Neural cell (in vitro differentiated cells): Measurements from ENCODE around the gene MED14. TPM values are rescaled to one million over a fixed set of nuclear protein-coding genes. Genes with fewer than 3 reads are reported as not detected.

Experiments used
- H2AFZ ChIP-seq: fragments of 200-600, 300-800 bp; sonication (generic), shearing (Covaris generic); 2 replicates; pipeline ENCODE4 v1.6.0; 2014; ENCODE audit warnings: low read depth, mild to moderate bottlenecking, antibody characterized with exemption, low read length, moderate library complexity
- H3F3A ChIP-seq: fragments of 200-600 bp; shearing (Covaris generic); 2 replicates; pipeline ENCODE4 v1.6.1; 2016; ENCODE audit warnings: mild to moderate bottlenecking, moderate library complexity, mixed read lengths, antibody characterized with exemption, low read length; ENCODE audit not compliant: insufficient read depth, poor library complexity, severe bottlenecking
- H3K27ac ChIP-seq: fragments of 200-600, 300-800 bp; sonication (generic), shearing (Covaris generic); 2 replicates; pipeline ENCODE4 v1.5.1; 2014; ENCODE audit warnings: mild to moderate bottlenecking, low read length, moderate library complexity
- H3K27me3 ChIP-seq: fragments of 300-800, 200-600 bp; sonication (generic), shearing (Covaris generic); 2 replicates; pipeline ENCODE4 v1.6.0; 2014; ENCODE audit warnings: mild to moderate bottlenecking, low read depth, low read length, moderate library complexity; ENCODE audit not compliant: insufficient read depth
- H3K36me3 ChIP-seq: fragments of 300-800, 200-600 bp; sonication (generic), shearing (Covaris generic); 2 replicates; pipeline ENCODE4 v1.5.1; 2014; ENCODE audit warnings: mild to moderate bottlenecking, antibody characterized with exemption, low read length, moderate library complexity; ENCODE audit not compliant: insufficient read depth
- H3K4me2 ChIP-seq: fragments of 300-800, 200-600 bp; sonication (generic), shearing (Covaris generic); 2 replicates; pipeline ENCODE4 v1.6.0; 2014; ENCODE audit warnings: mild to moderate bottlenecking, low read length
- H3K4me3 ChIP-seq: fragments of 300-800, 200-600 bp; sonication (generic), shearing (Covaris generic); 2 replicates; pipeline ENCODE4 v1.5.1; 2014; ENCODE audit warnings: mild to moderate bottlenecking, low read length, moderate library complexity
- H3K79me2 ChIP-seq: fragments of 200-600 bp; shearing (Covaris generic); replicated peaks from 2 replicates; pipeline ENCODE4 v1.6.0; 2014; ENCODE audit warnings: mild to moderate bottlenecking, low read length, moderate library complexity; ENCODE audit not compliant: insufficient read depth
- H3K9ac ChIP-seq: fragments of 300-800, 200-600 bp; sonication (generic), shearing (Covaris generic); 2 replicates; pipeline ENCODE4 v1.6.1; 2016; ENCODE audit warnings: mild to moderate bottlenecking, low read length, mixed read lengths
- H3K9me2 ChIP-seq: fragments of 200-600 bp; shearing (Covaris generic); 2 replicates; pipeline ENCODE4 v1.6.1; 2016; ENCODE audit warnings: mild to moderate bottlenecking, low read length, mixed read lengths; ENCODE audit not compliant: insufficient read depth
- H3K9me3 ChIP-seq: fragments of 200-600, 300-800 bp; sonication (generic), shearing (Covaris generic); 2 replicates; pipeline ENCODE4 v1.6.1; 2016; ENCODE audit warnings: mild to moderate bottlenecking, mixed run types, low read length, moderate library complexity, mixed read lengths
- H4K20me1 ChIP-seq: fragments of 200-600 bp; shearing (Covaris generic); 2 replicates; pipeline ENCODE4 v1.6.1; 2016; ENCODE audit warnings: mild to moderate bottlenecking, mixed run types; ENCODE audit not compliant: insufficient read depth
- EP300 ChIP-seq: fragments of 450-650 bp; conservative IDR thresholded peaks from 2 replicates; pipeline ENCODE4 v1.6.1; 2014; ENCODE audit warnings: antibody characterized with exemption, mild to moderate bottlenecking, moderate library complexity; ENCODE audit not compliant: poor library complexity, severe bottlenecking
- EZH2 ChIP-seq: fragments of 200-600, 300-800 bp; shearing (Covaris generic), sonication (generic); IDR thresholded peaks from 2 replicates; pipeline ENCODE4 v1.6.1; 2014; ENCODE audit warnings: antibody characterized with exemption, low read length, borderline replicate concordance, mild to moderate bottlenecking; ENCODE audit not compliant: insufficient read depth, poor library complexity, severe bottlenecking
- MXI1 ChIP-seq: fragments of 450-650 bp; conservative IDR thresholded peaks from 2 replicates; pipeline ENCODE4 v1.6.1; 2014; ENCODE audit warnings: antibody characterized with exemption, mild to moderate bottlenecking; ENCODE audit not compliant: poor library complexity, severe bottlenecking
- POLR2AphosphoS5 ChIP-seq: IDR thresholded peaks from 2 replicates; pipeline ENCODE4 v1.6.1; 2012
- RAD21 ChIP-seq: fragments of 450-650 bp; conservative IDR thresholded peaks from 2 replicates; pipeline ENCODE4 v1.6.1; 2014; ENCODE audit warnings: antibody characterized with exemption, mild to moderate bottlenecking, moderate library complexity
- SMC3 ChIP-seq: fragments of 450-650 bp; conservative IDR thresholded peaks from 2 replicates; pipeline ENCODE4 v1.6.1; 2014; ENCODE audit warnings: antibody characterized with exemption, mild to moderate bottlenecking, moderate library complexity; ENCODE audit not compliant: poor library complexity
- TAF1 ChIP-seq: IDR thresholded peaks from 2 replicates; pipeline ENCODE4 v1.6.1; 2012; ENCODE audit warnings: low read depth
- polyA plus RNA-seq: library from polyadenylated mRNA; depleted of rRNA; stranded (reverse); fragments of >200 nt; gene quantifications from 2 replicates; pipeline ENCODE4 v1.2.3, GENCODE V29; 2014
- TF ChIP-seq, protein P1 (sequence below): fragments of 450-650 bp; IDR thresholded peaks from 2 replicates; pipeline ENCODE4 v1.5.1; 2014; ENCODE audit warnings: antibody characterized with exemption, mild to moderate bottlenecking, moderate library complexity; ENCODE audit not compliant: poor library complexity, severe bottlenecking
- TF ChIP-seq, protein P2 (sequence below): IDR thresholded peaks from 2 replicates; pipeline ENCODE4 v1.6.1; 2012; ENCODE audit warnings: borderline replicate concordance

Gene MED14
- polyA plus RNA-seq, 1 donor from 2014 or later: 22.4 TPM

DNA sequence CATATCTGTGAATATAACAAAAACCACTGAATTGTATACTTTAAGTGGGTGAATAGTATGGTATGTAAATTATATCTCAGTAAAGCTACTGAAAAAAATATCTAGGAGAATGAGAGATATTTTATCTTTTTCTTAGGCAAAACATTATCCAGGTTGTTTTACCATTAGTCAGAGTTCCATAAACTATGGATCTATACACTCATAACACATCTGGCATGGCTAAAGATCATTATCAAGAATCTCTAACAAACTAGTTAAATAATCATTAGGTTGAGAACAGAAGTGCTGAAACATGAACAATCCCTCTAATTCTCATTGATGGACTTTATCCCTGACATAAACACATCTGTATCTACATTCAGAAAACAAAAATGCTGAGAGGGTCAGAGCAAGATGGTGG, 15.6 kb downstream of the MED14 start:
- Histone ChIP-seq H3K27me3 (no peaks in the 10 kb centered on the region), H3K27ac (no peak overlapping the region), H3F3A (no peaks in the 10 kb centered on the region), H2AFZ (no peak overlapping the region), H3K79me2 (peaks cover 3% of the 10 kb centered on the region), H3K4me2 (no peak overlapping the region), H3K9me2 (no peaks in the 10 kb centered on the region), H3K9ac (no peak overlapping the region), H4K20me1 (no peaks in the 10 kb centered on the region), H3K4me3 (no peak overlapping the region), H3K36me3 (no peaks in the 10 kb centered on the region), H3K9me3 (no peaks in the 10 kb centered on the region)
- TF ChIP-seq, protein P1, sequence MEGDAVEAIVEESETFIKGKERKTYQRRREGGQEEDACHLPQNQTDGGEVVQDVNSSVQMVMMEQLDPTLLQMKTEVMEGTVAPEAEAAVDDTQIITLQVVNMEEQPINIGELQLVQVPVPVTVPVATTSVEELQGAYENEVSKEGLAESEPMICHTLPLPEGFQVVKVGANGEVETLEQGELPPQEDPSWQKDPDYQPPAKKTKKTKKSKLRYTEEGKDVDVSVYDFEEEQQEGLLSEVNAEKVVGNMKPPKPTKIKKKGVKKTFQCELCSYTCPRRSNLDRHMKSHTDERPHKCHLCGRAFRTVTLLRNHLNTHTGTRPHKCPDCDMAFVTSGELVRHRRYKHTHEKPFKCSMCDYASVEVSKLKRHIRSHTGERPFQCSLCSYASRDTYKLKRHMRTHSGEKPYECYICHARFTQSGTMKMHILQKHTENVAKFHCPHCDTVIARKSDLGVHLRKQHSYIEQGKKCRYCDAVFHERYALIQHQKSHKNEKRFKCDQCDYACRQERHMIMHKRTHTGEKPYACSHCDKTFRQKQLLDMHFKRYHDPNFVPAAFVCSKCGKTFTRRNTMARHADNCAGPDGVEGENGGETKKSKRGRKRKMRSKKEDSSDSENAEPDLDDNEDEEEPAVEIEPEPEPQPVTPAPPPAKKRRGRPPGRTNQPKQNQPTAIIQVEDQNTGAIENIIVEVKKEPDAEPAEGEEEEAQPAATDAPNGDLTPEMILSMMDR: no peak
- TF ChIP-seq SMC3 (no peak), MXI1 (no peak), RAD21 (no peak), EZH2 (no peak), TAF1 (no peak), POLR2AphosphoS5 (no peak), EP300 (no peak)
- TF ChIP-seq, protein P2, sequence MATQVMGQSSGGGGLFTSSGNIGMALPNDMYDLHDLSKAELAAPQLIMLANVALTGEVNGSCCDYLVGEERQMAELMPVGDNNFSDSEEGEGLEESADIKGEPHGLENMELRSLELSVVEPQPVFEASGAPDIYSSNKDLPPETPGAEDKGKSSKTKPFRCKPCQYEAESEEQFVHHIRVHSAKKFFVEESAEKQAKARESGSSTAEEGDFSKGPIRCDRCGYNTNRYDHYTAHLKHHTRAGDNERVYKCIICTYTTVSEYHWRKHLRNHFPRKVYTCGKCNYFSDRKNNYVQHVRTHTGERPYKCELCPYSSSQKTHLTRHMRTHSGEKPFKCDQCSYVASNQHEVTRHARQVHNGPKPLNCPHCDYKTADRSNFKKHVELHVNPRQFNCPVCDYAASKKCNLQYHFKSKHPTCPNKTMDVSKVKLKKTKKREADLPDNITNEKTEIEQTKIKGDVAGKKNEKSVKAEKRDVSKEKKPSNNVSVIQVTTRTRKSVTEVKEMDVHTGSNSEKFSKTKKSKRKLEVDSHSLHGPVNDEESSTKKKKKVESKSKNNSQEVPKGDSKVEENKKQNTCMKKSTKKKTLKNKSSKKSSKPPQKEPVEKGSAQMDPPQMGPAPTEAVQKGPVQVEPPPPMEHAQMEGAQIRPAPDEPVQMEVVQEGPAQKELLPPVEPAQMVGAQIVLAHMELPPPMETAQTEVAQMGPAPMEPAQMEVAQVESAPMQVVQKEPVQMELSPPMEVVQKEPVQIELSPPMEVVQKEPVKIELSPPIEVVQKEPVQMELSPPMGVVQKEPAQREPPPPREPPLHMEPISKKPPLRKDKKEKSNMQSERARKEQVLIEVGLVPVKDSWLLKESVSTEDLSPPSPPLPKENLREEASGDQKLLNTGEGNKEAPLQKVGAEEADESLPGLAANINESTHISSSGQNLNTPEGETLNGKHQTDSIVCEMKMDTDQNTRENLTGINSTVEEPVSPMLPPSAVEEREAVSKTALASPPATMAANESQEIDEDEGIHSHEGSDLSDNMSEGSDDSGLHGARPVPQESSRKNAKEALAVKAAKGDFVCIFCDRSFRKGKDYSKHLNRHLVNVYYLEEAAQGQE: no peak

DNA sequence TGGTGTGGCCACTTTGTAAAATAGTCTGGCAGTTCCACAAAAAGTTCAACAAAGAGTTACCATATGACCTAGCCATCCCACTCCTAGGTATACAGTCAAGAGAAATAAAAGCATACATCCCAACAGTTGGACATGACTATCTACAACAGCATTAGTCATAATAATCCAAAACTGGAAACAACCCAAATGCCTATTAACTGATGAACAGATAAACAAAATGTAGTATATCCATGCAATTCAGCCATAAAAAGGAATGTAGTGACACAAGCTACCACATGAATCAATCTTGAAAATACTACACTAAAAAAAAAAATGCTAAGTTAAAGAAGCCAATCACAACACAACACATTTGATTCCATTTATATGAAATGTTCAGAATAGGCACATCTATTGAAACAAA, 16.1 kb downstream of the MED14 start:
- peaks cover under 1% of the 10 kb centered on the region for H3K79me2 ChIP-seq
- no peaks in the 10 kb centered on the region for H3F3A ChIP-seq
- no peaks in the 10 kb centered on the region for H3K27me3 ChIP-seq
- H2AFZ ChIP-seq: no peak overlapping the region
- no peak overlapping the region for H3K4me3 ChIP-seq
- H3K9me3 ChIP-seq: no peaks in the 10 kb centered on the region
- no peak overlapping the region for H3K4me2 ChIP-seq
- no peaks in the 10 kb centered on the region for H3K9me2 ChIP-seq
- H3K36me3 ChIP-seq: no peaks in the 10 kb centered on the region
- H3K27ac ChIP-seq: no peak overlapping the region
- H4K20me1 ChIP-seq: no peaks in the 10 kb centered on the region
- TF ChIP-seq TAF1 (no peak), RAD21 (no peak), MXI1 (no peak), EP300 (no peak), EZH2 (no peak), POLR2AphosphoS5 (no peak), SMC3 (no peak)
- TF ChIP-seq, protein P2: no peak
- TF ChIP-seq, protein P1: no peak
- no peak overlapping the region for H3K9ac ChIP-seq
